K562 (cell line): Measurements from ENCODE around the gene CMIP. TPM values are rescaled to one million over a fixed set of nuclear protein-coding genes. Genes with fewer than 3 reads are reported as not detected.

Source experiments
- ATAC-seq: fragments of 200-7000 bp; cut with Tn5 transposase; 3 replicates; pipeline ENCODE4 v1.9.1; 2020; ENCODE audit warnings: moderate library complexity
- BruUV-seq: library from RNA; stranded (reverse); fragments of 400-500 nt; replicated peaks from 2 replicates; lab custom pipeline; 2021; lab: Mats Ljungman, UMichigan
- CTCF ChIA-PET: fragments of 300-600 bp; formaldehyde crosslinking; extraction: SDS; loops from one replicate; lab custom pipeline; 2021; ENCODE audit warnings: low intra/inter-chr PET ratio; lab: Yijun Ruan, JAX
- POLR2A ChIA-PET: fragments of 300-600, 350-650 bp; sonication (Branson Sonifier 250); formaldehyde crosslinking; extraction: SDS; loops from one replicate; lab custom pipeline; 2021; ENCODE audit warnings: antibody characterized with exemption, inconsistent platforms; lab: Yijun Ruan, JAX
- DNase-seq, 4 experiments: peaks; one replicate each; pipeline versions ENCODE4 v3.0.0 to v3.0.0-alpha.2; 2011 to 2018; ENCODE audit warnings: low spot score in 3 of 4, mixed read lengths in 3 of 4; ENCODE audit errors: extremely low read depth in 1 of 4
- FAIRE-seq: peaks from 2 replicates; lab custom pipeline; 2011; peaks lifted over from hg19 to GRCh38; lab: Jason Lieb, UNC
- H2AFZ ChIP-seq: 2 replicates; pipeline ENCODE4 v1.6.0; 2011; ENCODE audit warnings: low read depth, low read length, control low read depth, inconsistent platforms
- H3K27ac ChIP-seq: fragments of 200-600 bp; 3 replicates; pipeline ENCODE4 v1.8.0; 2011; ENCODE audit warnings: low read depth, mild to moderate bottlenecking, control low read depth, inconsistent platforms, low read length, moderate library complexity, mixed read lengths; ENCODE audit errors: extremely low read depth
- H3K27me3 ChIP-seq, 2 experiments: fragments of 300-600 bp in 1 of 2; 2 replicates in 1 of 2; 3 replicates in 1 of 2; pipeline versions ENCODE4 v1.6.0 to v1.8.0; 2011; ENCODE audit warnings: inconsistent platforms in 2 of 2, low read length in 2 of 2, mild to moderate bottlenecking in 1 of 2, mixed read lengths in 1 of 2, moderate library complexity in 1 of 2; ENCODE audit not compliant: control insufficient read depth in 2 of 2, insufficient read depth in 2 of 2
- H3K36me3 ChIP-seq: fragments of 300-600 bp; 3 replicates; pipeline ENCODE4 v1.8.0; 2011; ENCODE audit warnings: mild to moderate bottlenecking, low read length, inconsistent platforms; ENCODE audit not compliant: control insufficient read depth, insufficient read depth
- H3K4me1 ChIP-seq, 2 experiments: fragments of 200-600 bp in 1 of 2; replicated peaks in 1 of 2; 2 replicates in 1 of 2; 3 replicates in 1 of 2; pipeline versions ENCODE4 v1.5.1 to v1.8.0; 2011; ENCODE audit warnings: inconsistent platforms in 2 of 2, low read length in 2 of 2, mild to moderate bottlenecking in 1 of 2, mixed read lengths in 1 of 2, moderate library complexity in 1 of 2; ENCODE audit not compliant: control insufficient read depth in 2 of 2, insufficient read depth in 2 of 2
- H3K4me2 ChIP-seq: 2 replicates; pipeline ENCODE4 v1.6.1; 2011; ENCODE audit warnings: low read length, control low read depth, inconsistent platforms, mixed read lengths; ENCODE audit not compliant: insufficient read depth
- H3K4me3 ChIP-seq: fragments of 200-600 bp; sonication (generic), shearing (Covaris generic); 2 replicates; pipeline ENCODE4 v1.5.1; 2016; ENCODE audit warnings: control low read depth, inconsistent platforms
- H3K79me2 ChIP-seq: fragments of 200-600 bp; 3 replicates; pipeline ENCODE4 v1.8.0; 2011; ENCODE audit warnings: low read length, inconsistent platforms; ENCODE audit not compliant: control insufficient read depth, insufficient read depth
- H3K9ac ChIP-seq, 2 experiments: 2 replicates each; pipeline versions ENCODE4 v1.6.0 to v1.6.1; 2011; ENCODE audit warnings: low read depth in 2 of 2, low read length in 2 of 2, control low read depth in 1 of 2, inconsistent platforms in 1 of 2, mild to moderate bottlenecking in 1 of 2, mixed read lengths in 1 of 2; ENCODE audit not compliant: insufficient read depth in 1 of 2
- H3K9me1 ChIP-seq: one replicate; pipeline ENCODE4 v1.6.0; 2011; ENCODE audit warnings: inconsistent platforms, mild to moderate bottlenecking, low read length, moderate library complexity; ENCODE audit not compliant: control insufficient read depth, insufficient read depth
- H3K9me3 ChIP-seq: replicated peaks from 2 replicates; pipeline ENCODE4 v1.5.1; 2011; ENCODE audit warnings: low read depth, low read length, inconsistent platforms; ENCODE audit not compliant: control insufficient read depth, insufficient read depth
- H4K20me1 ChIP-seq: replicated peaks from 2 replicates; pipeline ENCODE4 v1.6.1; 2011; ENCODE audit warnings: low read length, inconsistent platforms, mixed read lengths; ENCODE audit not compliant: control insufficient read depth, insufficient read depth
- FUS ChIP-seq: fragments of 200-400 bp; formaldehyde crosslinking; optimal IDR thresholded peaks from 2 replicates; pipeline ENCODE3; 2017; ENCODE audit warnings: low read depth, low read length
- KDM1A ChIP-seq, 2 experiments: fragments of 450-650 bp; IDR thresholded peaks; 2 replicates each; pipeline ENCODE4 v1.6.1; 2016; ENCODE audit warnings: mild to moderate bottlenecking in 2 of 2
- KLF1 ChIP-seq: fragments of 450-650 bp; IDR thresholded peaks from 2 replicates; pipeline ENCODE4 v1.6.1; 2016; ENCODE audit warnings: missing genetic modification characterization, missing compliant biosample characterization
- MLLT1 ChIP-seq, 2 experiments: fragments of 450-650 bp; IDR thresholded peaks; 2 replicates each; pipeline ENCODE4 v1.6.1; 2016
- NCOR1 ChIP-seq: fragments of 450-650 bp; IDR thresholded peaks from 2 replicates; pipeline ENCODE4 v1.6.1; 2016; ENCODE audit warnings: mild to moderate bottlenecking, moderate library complexity
- PTTG1 ChIP-seq: fragments of 450-650 bp; IDR thresholded peaks from 2 replicates; pipeline ENCODE4 v1.6.1; 2016; ENCODE audit warnings: low read depth, mild to moderate bottlenecking, missing genetic modification characterization, missing compliant biosample characterization
- SREBF1 ChIP-seq: fragments of 150-350 bp; IDR thresholded peaks from 2 replicates; pipeline ENCODE4 v1.6.1; 2014; ENCODE audit warnings: antibody characterized with exemption, low read depth, low read length, borderline replicate concordance
- ZNF184 ChIP-seq: sonication (generic); formaldehyde crosslinking; IDR thresholded peaks from 2 replicates; pipeline ENCODE4 v1.5.0; 2020; ENCODE audit warnings: missing genetic modification reagents
- ZNF280A ChIP-seq: fragments of 450-650 bp; IDR thresholded peaks from 2 replicates; pipeline ENCODE4 v1.6.1; 2018; ENCODE audit warnings: mild to moderate bottlenecking, low read depth; ENCODE audit not compliant: partially characterized antibody
- ZNF407 ChIP-seq: fragments of 450-650 bp; IDR thresholded peaks from 2 replicates; pipeline ENCODE4 v1.6.1; 2016; ENCODE audit warnings: low read depth
- WGBS: fragments of 100-300 bp; shearing (Covaris generic); methylation state at CpG from one replicate; pipeline ENCODE4 v1.1.6; 2016; ENCODE audit warnings: low coverage, mixed read lengths; ENCODE audit not compliant: insufficient coverage; ENCODE audit errors: missing lambda C conversion rate; 5-methylcytosine and 5-hydroxymethylcytosine counted together
- in situ Hi-C: fragments of 300-500 bp; cut with MboI; formaldehyde crosslinking; loops from 4 replicates; pipeline ENCODE4 v1.15.0; 2018; ENCODE audit warnings: inconsistent platforms, mixed read lengths
- intact Hi-C: fragments of 100-400 bp; cut with micrococcal nuclease; formaldehyde crosslinking; loops from 2 replicates; pipeline ENCODE4 v1.14.2; 2022
- polyA plus RNA-seq, 8 experiments: library from polyadenylated mRNA; depleted of rRNA in 4 of 8; stranded (reverse) in 5 of 8; unstranded in 3 of 8; fragments of >200 nt; fragmentation: Nextera tagmentation in 2 of 8; fragmentation: Illumina TruSeq in 1 of 8; extraction: Ambion mirVana in 2 of 8; extraction: Trizol in 1 of 8; gene quantifications; 2 replicates each; pipeline versions ENCODE4 v1.2.1 to v1.2.3, GENCODE V29; 2011 to 2014; ENCODE audit warnings: inconsistent platforms in 1 of 8, missing spikeins in 1 of 8
- total RNA-seq, 7 experiments: library from RNA; depleted of rRNA in 6 of 7; stranded (reverse); fragments of >200 nt in 6 of 7; fragmentation: Illumina TruSeq in 2 of 7; extraction: Trizol in 2 of 7; gene quantifications; 2 replicates each; pipeline versions ENCODE4 v1.2.1 to v1.2.3, GENCODE V29; 2011 to 2021; ENCODE audit warnings: low replicate concordance in 1 of 7

Gene CMIP
- total and polyA plus RNA-seq, 9 of the 15 experiments (the other 6 are each of a cell fraction or from before 2014, with no cell fraction given) = 0.94 to 82.5 (median 10.3) TPM

GRCh38 chr16:81456523-81457325 is 12.1 kb downstream of the CMIP start:
- peak overlapping the region; percentile 55; the same call in 1 of the 2 replicates for H3K4me2 ChIP-seq
- no peaks in the 10 kb centered on the region for H3K27me3 ChIP-seq
- H3K27ac ChIP-seq = peak overlapping the region; percentile 79; the same call in 2 of the 3 replicates
- peak overlapping the region; percentile 65 to 69 for H3K9ac ChIP-seq
- DNase-seq (no peak), FAIRE-seq (no peak), ATAC-seq (no peak)
- no peak overlapping the region for H2AFZ ChIP-seq
- H3K9me1 ChIP-seq = peaks cover 11% of the 10 kb centered on the region
- intact Hi-C loops = no loop called here
- ChIA-PET POLR2A (interaction anchor here (0.8 to 2.4 kb wide), 3 partner anchors 9 to 310 kb away, joined by 3 to 7 read pairs (median 5); no protein-coding TSS in a partner anchor), CTCF (no interaction called here)
- H3K79me2 ChIP-seq = peaks cover 100% of the 10 kb centered on the region
- BruUV-seq = no TSS peak
- H3K36me3 ChIP-seq = peaks cover 54% of the 10 kb centered on the region
- H4K20me1 ChIP-seq = 0 out of 2 replicates have a peak, but pooled peaks cover 5% of the 10 kb centered on the region
- 87% methylated on average over 23 of the region's 23 CpGs for WGBS
- H3K4me3 ChIP-seq = no peak overlapping the region
- peaks cover 50 to 59% of the 10 kb centered on the region in 2 experiments for H3K4me1 ChIP-seq
- H3K9me3 ChIP-seq = no peaks in the 10 kb centered on the region
- in situ Hi-C loops = no loop called here
- TF ChIP-seq NCOR1 (no peak), FUS (no peak), ZNF407 (no peak), KDM1A (IDR thresholded peaks at IDR 0.05) (peak; percentile 84 to 91), KLF1 (no peak), MLLT1 (IDR thresholded peaks at IDR 0.05) (no peak), SREBF1 (no peak), PTTG1 (no peak; the same call in 1 of the 2 replicates), ZNF184 (CRISPR knock-in tag) (no peak), ZNF280A (no peak)
